Stimulated activated naive CD8-positive, alpha-beta T cell treated with anti-CD3 and anti-CD28 coated beads, Interleukin-15, Interleukin-2, amounts not matched to agents 100 ng/mL and 50 ng/mL, for 24 hours (primary cell): ENCODE data around the gene TFEB.

Source experiments
- H3K27ac Mint-ChIP-seq: one replicate; pipeline ENCODE4 v1.8.0; 2021; ENCODE audit warnings: mild to moderate bottlenecking, mixed read lengths
- H3K27me3 Mint-ChIP-seq: one replicate; pipeline ENCODE4 v1.8.0; 2021; ENCODE audit warnings: mixed read lengths
- H3K36me3 Mint-ChIP-seq: one replicate; pipeline ENCODE4 v1.8.0; 2021; ENCODE audit warnings: low read depth, mixed read lengths
- H3K4me1 Mint-ChIP-seq: one replicate; pipeline ENCODE4 v1.8.0; 2021; ENCODE audit warnings: low read depth, mixed read lengths
- H3K4me3 Mint-ChIP-seq: one replicate; pipeline ENCODE4 v1.8.0; 2021; ENCODE audit warnings: mild to moderate bottlenecking, mixed read lengths
- H3K9me3 Mint-ChIP-seq: one replicate; pipeline ENCODE4 v1.8.0; 2021; ENCODE audit warnings: mixed read lengths

TFEB gene

GRCh38 chr6:41748542-41748941 is 13.1 kb upstream of the TFEB start:
- Mint-ChIP-seq H3K9me3 (no peaks in the 10 kb centered on the region), H3K4me3 (no peak overlapping the region), H3K27me3 (no peaks in the 10 kb centered on the region), H3K4me1 (no peaks in the 10 kb centered on the region), H3K27ac (no peak overlapping the region), H3K36me3 (no peaks in the 10 kb centered on the region)

DNA sequence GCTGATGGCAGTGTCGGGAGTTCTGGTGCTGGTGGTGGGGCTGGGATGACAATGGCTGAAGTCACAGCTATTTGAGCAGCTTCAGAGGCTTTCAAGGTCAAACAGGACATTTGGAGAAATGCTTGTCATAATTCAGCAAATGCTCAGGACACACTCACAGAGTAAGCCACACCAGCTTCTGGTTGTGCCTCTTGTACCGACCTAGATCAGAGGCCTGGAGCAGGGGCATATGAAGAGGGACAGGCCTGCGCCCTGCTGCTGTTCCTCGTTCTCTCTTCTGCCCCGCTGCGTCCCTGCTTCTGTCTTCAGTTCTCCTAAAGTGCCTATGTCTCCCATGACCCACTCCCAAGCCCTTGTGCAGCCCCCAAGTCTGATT is 12.7 kb upstream of the TFEB start:
- Mint-ChIP-seq H3K4me3 (no peak overlapping the region), H3K4me1 (no peaks in the 10 kb centered on the region), H3K9me3 (no peaks in the 10 kb centered on the region), H3K36me3 (no peaks in the 10 kb centered on the region), H3K27ac (no peak overlapping the region), H3K27me3 (no peaks in the 10 kb centered on the region)

DNA sequence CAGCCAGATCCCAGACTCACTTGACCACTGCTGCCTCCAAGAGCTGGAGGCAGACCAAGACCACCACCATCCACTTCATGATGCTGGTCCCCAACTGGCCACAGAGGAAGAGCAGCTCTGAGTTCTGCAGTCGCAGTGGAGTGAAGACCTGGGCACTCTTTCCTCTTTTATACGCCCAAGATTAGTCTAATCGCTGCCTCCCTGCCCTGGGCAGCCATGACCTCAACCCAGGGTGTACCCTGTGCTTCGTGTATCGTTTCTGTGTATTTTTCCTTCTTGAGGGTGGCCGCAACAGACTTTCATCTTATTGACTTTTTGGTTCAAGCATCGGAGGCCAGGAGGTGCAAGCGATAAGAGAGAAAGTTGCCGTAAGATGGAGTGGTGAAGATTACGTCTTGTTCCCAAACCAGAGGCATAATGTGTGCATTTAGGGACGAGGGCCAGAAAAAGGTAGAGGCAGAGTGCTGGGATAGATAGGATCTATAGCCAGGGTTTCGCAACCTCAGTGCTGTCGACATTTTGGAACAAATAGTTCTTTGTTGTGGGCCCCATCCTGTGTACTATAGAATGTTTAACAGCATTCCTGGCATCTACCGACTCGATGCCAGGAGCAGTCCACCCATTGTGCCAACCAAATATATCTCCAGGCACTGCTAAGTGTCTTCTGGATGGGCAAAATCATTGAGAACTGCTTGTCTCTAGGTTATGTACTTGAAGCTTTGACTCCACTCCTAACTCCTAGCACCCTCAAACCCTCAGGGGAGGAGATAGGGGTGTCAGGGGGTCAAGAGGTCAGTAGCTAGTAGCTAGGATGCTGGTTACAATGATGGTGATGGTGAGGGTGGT is 12.1 kb upstream of the TFEB start, which contains the start of gene PGC:
PGC (minus strand) TSS at position 142 of the 846 bp plus-strand sequence; CDS start at position 79, 63 bp downstream.
- Mint-ChIP-seq H3K4me1 (no peaks in the 10 kb centered on the region), H3K9me3 (no peaks in the 10 kb centered on the region)

DNA sequence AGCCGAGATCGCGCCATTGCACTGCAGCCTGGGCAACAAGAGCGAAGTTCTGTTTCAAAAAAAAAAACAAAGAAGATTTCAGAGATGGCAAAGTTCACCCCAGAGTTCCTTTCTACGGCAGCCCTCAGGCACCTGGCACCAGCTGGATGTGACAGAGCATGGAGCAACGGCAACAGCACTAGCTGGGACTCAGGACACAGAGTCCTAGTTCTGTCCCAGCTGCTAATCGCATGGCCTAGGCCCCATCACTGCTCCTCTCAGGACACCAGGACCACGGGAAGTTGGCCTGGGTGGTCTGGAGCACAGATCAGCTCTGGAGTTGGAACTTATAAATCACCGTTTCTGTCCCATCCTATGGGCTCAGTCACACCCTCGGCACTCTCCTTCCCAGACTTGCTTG is 10.7 kb upstream of the TFEB start:
- H3K4me3 Mint-ChIP-seq: no peak overlapping the region
- no peak overlapping the region for H3K27ac Mint-ChIP-seq
- H3K27me3 Mint-ChIP-seq: no peaks in the 10 kb centered on the region
- H3K4me1 Mint-ChIP-seq: no peaks in the 10 kb centered on the region
- H3K9me3 Mint-ChIP-seq: no peaks in the 10 kb centered on the region
- no peaks in the 10 kb centered on the region for H3K36me3 Mint-ChIP-seq

More for the DNA sequence above, 12.1 kb upstream of the TFEB start, which contains the start of gene PGC:
- H3K36me3 Mint-ChIP-seq: no peaks in the 10 kb centered on the region
- H3K27me3 Mint-ChIP-seq: no peaks in the 10 kb centered on the region
- no peak within 1 kb of the TSS for H3K4me3 Mint-ChIP-seq
- H3K27ac Mint-ChIP-seq: no peak within 1 kb of the TSS

- H3K27ac Mint-ChIP-seq: no peak overlapping the region
- no peaks in the 10 kb centered on the region for H3K36me3 Mint-ChIP-seq
- no peak overlapping the region for H3K4me3 Mint-ChIP-seq
- no peaks in the 10 kb centered on the region for H3K4me1 Mint-ChIP-seq
- no peaks in the 10 kb centered on the region for H3K27me3 Mint-ChIP-seq
- no peaks in the 10 kb centered on the region for H3K9me3 Mint-ChIP-seq
Observed at GRCh38 chr6:41744236-41744787, 8.9 kb upstream of the TFEB start.

DNA sequence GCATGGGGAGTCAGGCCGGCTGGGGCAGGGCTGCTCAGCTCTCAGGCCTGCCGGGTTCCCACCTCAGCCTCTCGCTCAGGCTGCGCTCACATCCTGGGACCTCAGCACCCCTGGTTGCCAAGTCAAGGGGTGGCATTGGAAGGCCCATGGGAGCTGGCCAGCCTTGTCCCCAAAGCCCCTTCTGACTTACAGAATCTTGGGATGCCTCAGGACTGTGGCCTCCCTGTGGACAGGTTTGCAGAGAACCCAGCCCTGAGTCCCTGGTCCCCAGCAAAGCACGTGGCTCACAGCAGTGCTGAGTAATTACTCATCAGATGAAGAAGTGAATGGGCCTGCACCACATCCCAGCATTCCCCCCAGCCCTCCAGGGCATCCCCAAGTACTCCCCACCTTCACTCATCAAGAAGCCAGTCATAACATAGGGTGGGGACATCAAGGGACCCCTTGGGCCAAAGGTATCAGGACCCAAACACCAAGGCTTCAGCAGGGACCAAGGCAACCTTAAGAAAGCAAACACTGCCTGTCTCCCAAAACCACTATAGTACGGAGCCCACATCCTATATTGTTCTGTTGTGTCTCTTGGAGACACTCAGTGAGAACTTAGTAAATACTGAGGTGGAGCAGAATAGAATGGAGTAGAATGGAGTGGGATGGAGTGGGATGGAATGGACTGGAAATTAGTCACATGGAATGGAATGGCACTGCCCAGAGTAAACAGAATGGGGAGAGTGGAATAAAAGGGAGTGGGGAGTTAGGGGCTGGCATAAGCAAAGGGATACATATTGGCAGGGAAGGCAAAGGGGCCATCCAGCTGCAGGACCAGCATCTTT is 8.2 kb upstream of the TFEB start:
- Mint-ChIP-seq H3K27me3 (no peaks in the 10 kb centered on the region), H3K36me3 (no peaks in the 10 kb centered on the region), H3K27ac (no peak overlapping the region), H3K9me3 (no peaks in the 10 kb centered on the region), H3K4me1 (no peaks in the 10 kb centered on the region), H3K4me3 (no peak overlapping the region)

GRCh38 chr6:41741625-41742490 is 6.5 kb upstream of the TFEB start:
- Mint-ChIP-seq H3K27me3 (no peaks in the 10 kb centered on the region), H3K27ac (no peak overlapping the region), H3K4me3 (no peak overlapping the region), H3K9me3 (no peaks in the 10 kb centered on the region), H3K36me3 (no peaks in the 10 kb centered on the region), H3K4me1 (no peaks in the 10 kb centered on the region)

- Mint-ChIP-seq H3K27me3 (no peaks in the 10 kb centered on the region), H3K36me3 (no peaks in the 10 kb centered on the region), H3K27ac (no peak overlapping the region), H3K4me1 (no peaks in the 10 kb centered on the region), H3K9me3 (no peaks in the 10 kb centered on the region), H3K4me3 (no peak overlapping the region)
Observed at GRCh38 chr6:41740366-41741162, 5.2 kb upstream of the TFEB start.

DNA sequence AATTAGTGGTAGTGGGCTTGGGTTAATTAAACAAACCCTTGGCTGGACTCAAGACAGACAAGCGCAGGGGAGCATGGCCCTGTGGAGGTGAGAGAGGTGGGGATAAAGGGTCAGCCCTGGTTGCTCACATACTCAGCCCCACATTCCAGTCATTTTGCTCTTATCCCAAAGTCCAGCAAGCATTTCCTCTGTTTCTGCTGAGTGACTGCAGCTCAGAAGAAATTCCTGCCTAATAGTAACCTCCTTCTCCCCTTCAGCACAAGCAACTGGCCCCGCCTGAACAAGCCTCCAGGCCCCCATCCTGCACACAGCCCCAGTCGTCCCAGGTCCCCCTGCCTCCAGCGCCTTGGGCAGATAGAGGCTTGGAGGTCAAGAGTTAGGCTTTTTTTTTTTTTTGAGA is 3.6 kb upstream of the TFEB start:
- Mint-ChIP-seq H3K36me3 (no peaks in the 10 kb centered on the region), H3K9me3 (no peaks in the 10 kb centered on the region), H3K4me1 (no peaks in the 10 kb centered on the region), H3K27me3 (no peaks in the 10 kb centered on the region), H3K4me3 (no peak overlapping the region), H3K27ac (no peak overlapping the region)

DNA sequence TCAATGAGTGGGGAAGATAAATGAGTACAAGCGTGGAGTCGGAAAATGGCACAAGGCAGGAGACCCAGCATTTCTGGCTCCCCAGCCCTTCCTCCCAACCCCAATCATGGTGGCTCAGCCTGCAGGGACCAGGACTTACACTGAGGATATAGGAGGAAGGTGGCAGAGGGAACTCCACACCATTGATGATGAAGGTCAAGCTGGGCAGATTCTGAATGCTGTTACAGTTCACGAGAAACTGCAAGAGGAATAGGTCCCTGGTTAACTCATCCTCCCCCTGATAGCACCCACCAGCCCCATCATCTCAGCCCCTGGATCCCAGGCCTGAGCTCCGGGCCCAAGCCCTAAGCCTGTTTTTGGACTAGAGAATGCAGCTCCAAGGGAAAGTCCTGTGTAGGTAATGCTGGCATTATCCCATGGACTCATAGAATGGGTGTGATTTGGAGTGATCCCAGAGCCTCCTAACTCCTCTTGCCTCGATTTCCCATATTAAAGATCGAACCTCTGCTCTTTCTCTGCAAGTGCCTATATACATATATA is 2.3 kb upstream of the TFEB start:
- no peak overlapping the region for H3K4me3 Mint-ChIP-seq
- peaks cover 13% of the 10 kb centered on the region for H3K4me1 Mint-ChIP-seq
- no peaks in the 10 kb centered on the region for H3K36me3 Mint-ChIP-seq
- H3K9me3 Mint-ChIP-seq: no peaks in the 10 kb centered on the region
- H3K27me3 Mint-ChIP-seq: no peaks in the 10 kb centered on the region
- no peak overlapping the region for H3K27ac Mint-ChIP-seq

GRCh38 chr6:41736800-41737555 is 1.6 kb upstream of the TFEB start:
- Mint-ChIP-seq H3K36me3 (no peaks in the 10 kb centered on the region), H3K4me3 (no peak overlapping the region), H3K27ac (no peak overlapping the region)

DNA sequence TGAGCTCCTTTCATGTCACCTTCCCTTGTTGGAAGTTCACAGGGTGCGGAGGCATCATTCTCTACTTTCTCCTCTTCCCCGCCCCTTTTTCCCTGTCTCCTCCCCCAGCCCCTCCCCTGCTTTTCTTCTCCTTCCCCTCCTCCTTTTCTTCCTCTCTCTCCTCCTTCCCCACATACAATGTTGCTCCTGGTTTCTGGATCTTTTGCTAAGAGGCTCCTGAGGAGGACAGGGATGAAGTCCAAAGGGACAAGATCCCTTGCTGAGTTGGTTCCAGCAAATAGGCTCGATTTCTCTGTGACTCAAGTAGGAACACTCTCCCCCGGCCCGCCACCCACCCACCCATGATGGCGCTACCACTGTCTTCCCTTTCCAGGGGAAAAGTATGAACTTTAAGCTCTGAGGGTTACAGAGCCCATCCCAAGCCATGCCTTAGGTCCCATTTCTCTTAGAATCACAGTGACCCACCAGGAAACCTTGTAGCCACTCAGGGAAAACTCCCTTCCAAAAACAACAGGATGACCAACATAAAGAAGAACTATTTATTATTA is 852 bp upstream of the TFEB start:
- H3K27ac Mint-ChIP-seq: no peak overlapping the region
- H3K4me3 Mint-ChIP-seq: no peak overlapping the region
- no peaks in the 10 kb centered on the region for H3K27me3 Mint-ChIP-seq
- H3K4me1 Mint-ChIP-seq: peaks cover 27% of the 10 kb centered on the region
- H3K9me3 Mint-ChIP-seq: no peaks in the 10 kb centered on the region
- H3K36me3 Mint-ChIP-seq: no peaks in the 10 kb centered on the region

More at GRCh38 chr6:41736800-41737555, 1.6 kb upstream of the TFEB start:
- H3K4me1 Mint-ChIP-seq: peaks cover 20% of the 10 kb centered on the region
- no peaks in the 10 kb centered on the region for H3K9me3 Mint-ChIP-seq
- no peaks in the 10 kb centered on the region for H3K27me3 Mint-ChIP-seq
